ENCODE results near the gene LIMS2.

Gene LIMS2

DNA sequence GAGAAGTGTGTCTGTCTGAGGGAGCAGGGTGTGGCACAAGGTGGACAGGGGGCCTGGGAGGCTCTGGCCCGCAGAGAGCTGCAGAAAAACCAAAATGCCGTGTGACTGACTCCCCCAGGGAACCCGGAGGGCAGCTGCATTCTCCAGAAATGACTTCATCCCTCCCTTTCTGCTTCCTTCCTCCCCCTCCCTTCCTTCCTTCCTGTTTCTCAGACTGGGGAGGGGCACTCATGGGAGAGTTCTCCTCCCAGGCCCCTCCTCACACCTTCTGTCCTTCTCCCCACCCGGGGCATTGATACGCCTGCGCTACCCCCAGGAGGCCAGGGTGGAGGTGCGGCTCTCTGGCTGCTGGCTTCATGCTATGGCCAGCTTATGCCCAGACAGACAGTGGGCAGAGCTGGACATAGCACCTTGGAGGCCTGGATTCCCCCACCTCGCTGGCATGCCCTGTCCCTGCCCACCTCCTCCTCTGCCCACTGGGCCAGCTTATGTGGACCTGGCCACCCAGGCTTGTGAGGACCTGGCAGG lies 37.5 kb downstream of the LIMS2 start:
- no peak overlapping the region for H3K4me3 ChIP-seq (ENCODE audit: low read depth, low read length)
- H3K4me1 ChIP-seq (ENCODE audit: control insufficient read depth, insufficient read depth, low read length), result peaks cover 2% of the 10 kb centered on the region; the same call in 1 of the 2 replicates
- H3K27ac ChIP-seq (ENCODE audit: extremely low read depth, low read depth, low read length), result no peak overlapping the region
- TF ChIP-seq ZNF221 (tag by site-specific recombination; IDR thresholded peaks at IDR 0.05; ENCODE audit: borderline replicate concordance) (no peak), ZNF19 (tag by site-specific recombination; IDR thresholded peaks at IDR 0.05; ENCODE audit: low read depth) (no peak), WT1 (tag by site-specific recombination; IDR thresholded peaks at IDR 0.05) (peak; percentile 58; the same call in 1 of the 2 replicates), ZNF223 (tag by site-specific recombination; IDR thresholded peaks at IDR 0.05) (peak; percentile 78), GLIS2 (tag by site-specific recombination; IDR thresholded peaks at IDR 0.05) (peak; percentile 44; the same call in 1 of the 2 replicates), ZNF629 (tag by site-specific recombination; IDR thresholded peaks at IDR 0.05) (0 out of 2 replicates have a peak, but pooled peaks have one; percentile 12), ZNF132 (tag by site-specific recombination; IDR thresholded peaks at IDR 0.05; ENCODE audit: borderline replicate concordance) (no peak), ZNF239 (tag by site-specific recombination; IDR thresholded peaks at IDR 0.05) (no peak), KLF1 (tag by site-specific recombination; IDR thresholded peaks at IDR 0.05) (peak; percentile 43; the same call in 1 of the 2 replicates), ZNF561 (tag by site-specific recombination; IDR thresholded peaks at IDR 0.05; ENCODE audit: borderline replicate concordance) (no peak), EGR2 (tag by site-specific recombination; IDR thresholded peaks at IDR 0.05; ENCODE audit: low read depth) (0 out of 2 replicates have a peak, but pooled peaks have one; percentile 17), PATZ1 (tag by site-specific recombination; IDR thresholded peaks at IDR 0.05) (0 out of 2 replicates have a peak, but pooled peaks have one; percentile 35), ZBTB44 (tag by site-specific recombination; IDR thresholded peaks at IDR 0.05) (no peak), ZNF514 (tag by site-specific recombination; IDR thresholded peaks at IDR 0.05) (no peak), SP2 (tag by site-specific recombination; IDR thresholded peaks at IDR 0.05) (peak; percentile 19; the same call in 1 of the 2 replicates), ZBTB6 (tag by site-specific recombination; IDR thresholded peaks at IDR 0.05) (no peak), ZNF248 (tag by site-specific recombination; IDR thresholded peaks at IDR 0.05) (no peak)
- TF ChIP-seq, protein P1, sequence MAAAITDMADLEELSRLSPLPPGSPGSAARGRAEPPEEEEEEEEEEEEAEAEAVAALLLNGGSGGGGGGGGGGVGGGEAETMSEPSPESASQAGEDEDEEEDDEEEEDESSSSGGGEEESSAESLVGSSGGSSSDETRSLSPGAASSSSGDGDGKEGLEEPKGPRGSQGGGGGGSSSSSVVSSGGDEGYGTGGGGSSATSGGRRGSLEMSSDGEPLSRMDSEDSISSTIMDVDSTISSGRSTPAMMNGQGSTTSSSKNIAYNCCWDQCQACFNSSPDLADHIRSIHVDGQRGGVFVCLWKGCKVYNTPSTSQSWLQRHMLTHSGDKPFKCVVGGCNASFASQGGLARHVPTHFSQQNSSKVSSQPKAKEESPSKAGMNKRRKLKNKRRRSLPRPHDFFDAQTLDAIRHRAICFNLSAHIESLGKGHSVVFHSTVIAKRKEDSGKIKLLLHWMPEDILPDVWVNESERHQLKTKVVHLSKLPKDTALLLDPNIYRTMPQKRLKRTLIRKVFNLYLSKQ (tag by site-specific recombination; IDR thresholded peaks at IDR 0.05; ENCODE audit: borderline replicate concordance), result no peak
- TF ChIP-seq, protein P2, sequence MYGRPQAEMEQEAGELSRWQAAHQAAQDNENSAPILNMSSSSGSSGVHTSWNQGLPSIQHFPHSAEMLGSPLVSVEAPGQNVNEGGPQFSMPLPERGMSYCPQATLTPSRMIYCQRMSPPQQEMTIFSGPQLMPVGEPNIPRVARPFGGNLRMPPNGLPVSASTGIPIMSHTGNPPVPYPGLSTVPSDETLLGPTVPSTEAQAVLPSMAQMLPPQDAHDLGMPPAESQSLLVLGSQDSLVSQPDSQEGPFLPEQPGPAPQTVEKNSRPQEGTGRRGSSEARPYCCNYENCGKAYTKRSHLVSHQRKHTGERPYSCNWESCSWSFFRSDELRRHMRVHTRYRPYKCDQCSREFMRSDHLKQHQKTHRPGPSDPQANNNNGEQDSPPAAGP (tag by site-specific recombination; IDR thresholded peaks at IDR 0.05), result peak; percentile 70
- TF ChIP-seq, protein P3, sequence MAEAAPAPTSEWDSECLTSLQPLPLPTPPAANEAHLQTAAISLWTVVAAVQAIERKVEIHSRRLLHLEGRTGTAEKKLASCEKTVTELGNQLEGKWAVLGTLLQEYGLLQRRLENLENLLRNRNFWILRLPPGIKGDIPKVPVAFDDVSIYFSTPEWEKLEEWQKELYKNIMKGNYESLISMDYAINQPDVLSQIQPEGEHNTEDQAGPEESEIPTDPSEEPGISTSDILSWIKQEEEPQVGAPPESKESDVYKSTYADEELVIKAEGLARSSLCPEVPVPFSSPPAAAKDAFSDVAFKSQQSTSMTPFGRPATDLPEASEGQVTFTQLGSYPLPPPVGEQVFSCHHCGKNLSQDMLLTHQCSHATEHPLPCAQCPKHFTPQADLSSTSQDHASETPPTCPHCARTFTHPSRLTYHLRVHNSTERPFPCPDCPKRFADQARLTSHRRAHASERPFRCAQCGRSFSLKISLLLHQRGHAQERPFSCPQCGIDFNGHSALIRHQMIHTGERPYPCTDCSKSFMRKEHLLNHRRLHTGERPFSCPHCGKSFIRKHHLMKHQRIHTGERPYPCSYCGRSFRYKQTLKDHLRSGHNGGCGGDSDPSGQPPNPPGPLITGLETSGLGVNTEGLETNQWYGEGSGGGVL (tag by site-specific recombination; IDR thresholded peaks at IDR 0.05), result peak; percentile 30; the same call in 1 of the 2 replicates
- ChIA-PET CTCF (interaction anchor here (1.2 to 4.5 kb wide), 4 partner anchors 12 to 158 kb away, joined by 4 to 31 read pairs (median 6); no protein-coding TSS in a partner anchor), POLR2A (interaction anchor here (0.6 to 1.9 kb wide), 2 partner anchors 64 to 111 kb away, joined by 3 to 7 read pairs; partner anchors contain the start of gene IWS1)
- no peaks in the 10 kb centered on the region for H3K36me3 ChIP-seq (ENCODE audit: control insufficient read depth in 2 of 2, insufficient read depth in 1 of 2, low read length in 2 of 2)
- H3K9me3 ChIP-seq (ENCODE audit: control insufficient read depth, insufficient read depth, low read depth, low read length), result no peaks in the 10 kb centered on the region

All from HEK293 (cell line).